Ovary (tissue), 9 donors: ENCODE measurements around the gene CNDP2. TPM values are rescaled to one million over a fixed set of nuclear protein-coding genes. Genes with fewer than 3 reads are reported as not detected.

Experiments
- DNase-seq, 5 donors: peaks; one replicate each; pipeline ENCODE4 v3.0.0-alpha.2; 2019 to 2020
- H3K27ac ChIP-seq, 2 donors: fragments of 200-600 bp; one replicate each; pipeline versions ENCODE4 v1.5.1 to v1.8.0; 2019 to 2022
- H3K27me3 ChIP-seq: fragments of 200-600 bp; one replicate; pipeline ENCODE4 v1.8.0; 2022
- H3K36me3 ChIP-seq: fragments of 200-600 bp; sonication (generic); one replicate; pipeline ENCODE4 v1.5.1; 2019
- H3K4me1 ChIP-seq: one replicate; pipeline ENCODE4 v1.8.1; 2013; ENCODE audit warnings: mild to moderate bottlenecking, moderate library complexity; ENCODE audit not compliant: insufficient read depth
- H3K4me3 ChIP-seq: fragments of 200-600 bp; sonication (generic); one replicate; pipeline ENCODE4 v1.5.1; 2017
- H3K9me3 ChIP-seq, 2 donors: fragments of 200-600 bp in 1 of 2; sonication (generic) in 1 of 2; one replicate each; pipeline versions ENCODE4 v1.5.1 to v1.8.1; 2013 to 2019; ENCODE audit warnings: mild to moderate bottlenecking in 1 of 2, moderate library complexity in 1 of 2
- EP300 ChIP-seq: sonication (generic); formaldehyde crosslinking; IDR thresholded peaks from one replicate; pipeline ENCODE4 v1.6.1; 2017; ENCODE audit warnings: antibody characterized with exemption
- POLR2A ChIP-seq: fragments of 450-650 bp; IDR thresholded peaks from one replicate; pipeline ENCODE4 v1.6.1; 2017; ENCODE audit warnings: antibody characterized with exemption, mild to moderate bottlenecking, moderate library complexity
- WGBS, 3 donors: extraction: QIAGEN DNeasy Blood & Tissue Kit in 1 of 3; methylation state at CpG; one replicate each; pipeline versions ENCODE4 v1.1.5 to v1.1.7; 2013 to 2017; 5-methylcytosine and 5-hydroxymethylcytosine counted together
- intact Hi-C, 4 donors: fragments of 100-400 bp; cut with DNase I; formaldehyde crosslinking; loops; one replicate each; pipeline versions ENCODE4 v1.11.0 to v1.15.1; 2022 to 2023
- polyA plus RNA-seq, 2 donors: library from polyadenylated mRNA; stranded (reverse); fragments of 200-250 nt in 1 of 2; fragments of 350-450 nt in 1 of 2; fragmentation: Illumina TruSeq in 1 of 2; extraction: RNeasy Lipid Tissue Mini Kit (QIAGEN cat#74804) in 1 of 2; gene quantifications; one replicate each; pipeline ENCODE4 v1.2.3, GENCODE V29; 2013 to 2014
- total RNA-seq, 7 donors: library from RNA; depleted of rRNA in 2 of 7; stranded (reverse); fragments of >200 nt in 2 of 7; fragmentation: NEBNext Ultra II Directional in 3 of 7; extraction: Animal tissue kit (Norgen Biotek cat#: 25700) in 3 of 7; gene quantifications; one replicate each; pipeline versions ENCODE4 v1.1.0 to v1.2.4, GENCODE V29; 2016 to 2023
- TF ChIP-seq, protein P1 (sequence below), 3 donors: fragments of 450-650 bp in 2 of 3; fragments of 200-600 bp in 1 of 3; IDR thresholded peaks; one replicate each; pipeline versions ENCODE4 v1.5.1 to v1.8.0; 2016 to 2022; ENCODE audit warnings: antibody characterized with exemption in 3 of 3, mild to moderate bottlenecking in 1 of 3
- donor health status: DM: no; HTN: no; CAD: no; lungs with moderate emphysema.
- donor health status: DM: no; HTN: no; CAD: no.
- donor health status: Bipolar disorder and iron deficiency.
- donor health status: DM: yes; HTN: yes; CAD: no.
- donor health status: DM: no; HTN: no; CAD: no.
- donor health status: DM: yes; HTN: yes; CAD: no.

The CNDP2 gene
- total and polyA plus RNA-seq, 9 donors, result 28.1 to 119 (median 91.7) TPM

DNA sequence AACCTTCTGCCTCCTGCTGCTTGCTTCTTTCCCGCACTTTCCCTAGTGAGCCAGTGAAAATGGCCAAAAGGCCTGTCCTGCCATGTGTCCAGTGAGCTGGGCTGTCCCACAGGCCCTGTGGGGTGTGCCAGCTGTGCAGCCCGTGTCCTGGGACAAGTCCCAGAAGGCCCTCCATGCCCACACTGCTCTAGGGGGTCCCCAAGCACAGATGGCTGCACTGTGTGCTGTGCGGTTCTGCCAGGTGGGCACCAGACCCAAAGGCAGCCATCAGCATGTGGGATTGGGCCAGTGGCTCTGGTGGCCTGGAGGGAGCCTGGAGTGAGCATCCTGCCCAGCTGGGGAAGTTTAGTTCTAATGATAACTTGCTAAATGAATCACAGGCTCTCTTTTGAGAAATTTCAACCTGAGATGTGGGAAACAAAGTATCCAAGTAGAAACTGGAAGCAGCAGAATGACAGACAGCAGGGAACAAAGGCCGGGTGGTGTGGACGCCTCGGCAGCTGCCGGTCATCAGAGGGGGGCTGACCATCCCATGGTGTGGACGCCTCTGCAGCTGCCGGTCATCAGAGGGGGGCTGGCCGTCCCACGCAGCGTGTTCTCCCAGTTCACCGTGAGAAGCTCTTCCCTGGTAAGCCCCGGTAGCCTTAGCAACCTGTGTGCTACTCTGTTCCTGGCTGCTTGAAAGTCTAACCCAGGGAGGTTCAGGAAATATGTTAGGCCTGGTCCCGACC is 9.9 kb upstream of the CNDP2 start:
- Histone ChIP-seq H3K36me3 (no peaks in the 10 kb centered on the region), H3K4me1 (no peaks in the 10 kb centered on the region), H3K27ac (no peak overlapping the region), H3K9me3 (no peaks in the 10 kb centered on the region), H3K4me3 (no peak overlapping the region), H3K27me3 (no peaks in the 10 kb centered on the region)
- intact Hi-C loops, result no loop called here
- TF ChIP-seq, protein P1, sequence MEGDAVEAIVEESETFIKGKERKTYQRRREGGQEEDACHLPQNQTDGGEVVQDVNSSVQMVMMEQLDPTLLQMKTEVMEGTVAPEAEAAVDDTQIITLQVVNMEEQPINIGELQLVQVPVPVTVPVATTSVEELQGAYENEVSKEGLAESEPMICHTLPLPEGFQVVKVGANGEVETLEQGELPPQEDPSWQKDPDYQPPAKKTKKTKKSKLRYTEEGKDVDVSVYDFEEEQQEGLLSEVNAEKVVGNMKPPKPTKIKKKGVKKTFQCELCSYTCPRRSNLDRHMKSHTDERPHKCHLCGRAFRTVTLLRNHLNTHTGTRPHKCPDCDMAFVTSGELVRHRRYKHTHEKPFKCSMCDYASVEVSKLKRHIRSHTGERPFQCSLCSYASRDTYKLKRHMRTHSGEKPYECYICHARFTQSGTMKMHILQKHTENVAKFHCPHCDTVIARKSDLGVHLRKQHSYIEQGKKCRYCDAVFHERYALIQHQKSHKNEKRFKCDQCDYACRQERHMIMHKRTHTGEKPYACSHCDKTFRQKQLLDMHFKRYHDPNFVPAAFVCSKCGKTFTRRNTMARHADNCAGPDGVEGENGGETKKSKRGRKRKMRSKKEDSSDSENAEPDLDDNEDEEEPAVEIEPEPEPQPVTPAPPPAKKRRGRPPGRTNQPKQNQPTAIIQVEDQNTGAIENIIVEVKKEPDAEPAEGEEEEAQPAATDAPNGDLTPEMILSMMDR (IDR thresholded peaks at IDR 0.05), result no peak
- TF ChIP-seq EP300 (no peak), POLR2A (no peak)
- DNase-seq, result no peak
- WGBS, 3 donors, result 67 to 74% (median 70%) methylated on average over 14 to 15 of the region's 15 CpGs

DNA sequence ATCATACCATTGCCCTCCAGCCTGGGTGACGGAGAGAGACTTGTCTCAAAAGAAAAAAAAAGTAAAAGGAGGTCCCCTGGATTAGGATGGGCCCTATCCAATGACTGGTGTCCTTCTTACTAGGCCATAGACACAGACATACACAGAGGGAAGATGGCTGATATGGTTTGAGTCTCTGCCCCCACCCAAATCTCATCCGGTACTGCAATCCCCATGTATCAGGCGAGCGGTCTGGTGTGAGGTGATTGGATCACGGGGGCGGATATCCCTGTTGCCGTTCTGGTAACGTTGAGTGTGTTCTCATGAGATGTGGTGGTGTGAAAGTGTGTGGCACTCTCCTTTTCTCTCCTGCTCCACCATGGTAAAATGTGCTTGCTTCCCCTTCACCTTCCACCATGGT is 7.8 kb upstream of the CNDP2 start:
- H3K9me3 ChIP-seq, result no peaks in the 10 kb centered on the region
- no peak for DNase-seq
- intact Hi-C loops, result no loop called here
- no peaks in the 10 kb centered on the region for H3K27me3 ChIP-seq
- no peak overlapping the region for H3K4me3 ChIP-seq
- H3K27ac ChIP-seq, result no peak overlapping the region
- 88 to 97% (median 93%) methylated on average over 8 of the region's 8 CpGs for WGBS, 3 donors
- H3K4me1 ChIP-seq, result no peaks in the 10 kb centered on the region
- TF ChIP-seq EP300, result no peak
- TF ChIP-seq, protein P1 (IDR thresholded peaks at IDR 0.05), result no peak
- TF ChIP-seq POLR2A, result no peak
- H3K36me3 ChIP-seq, result no peaks in the 10 kb centered on the region

DNA sequence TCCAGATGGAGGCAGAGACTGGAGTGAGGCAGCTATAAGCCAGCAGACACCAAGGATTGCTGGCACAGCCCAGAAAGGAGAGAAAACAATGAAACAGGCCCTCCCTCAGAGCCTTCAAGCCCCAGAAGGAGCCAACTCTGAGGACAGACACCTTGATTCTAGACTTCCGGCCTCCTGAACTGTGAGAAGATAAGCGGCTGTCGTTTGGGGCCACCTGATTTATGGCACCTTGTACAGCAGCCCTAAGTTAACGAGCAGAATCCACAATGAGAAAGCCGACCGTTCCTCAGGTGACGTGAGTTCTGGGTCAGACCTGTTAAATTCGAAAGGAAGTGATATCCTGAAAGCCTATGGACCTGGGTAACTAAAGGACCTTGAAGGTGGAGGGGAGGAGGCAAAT is 7.3 kb upstream of the CNDP2 start:
- Histone ChIP-seq H3K36me3 (no peaks in the 10 kb centered on the region), H3K4me1 (no peaks in the 10 kb centered on the region), H3K27ac (no peak overlapping the region), H3K9me3 (no peaks in the 10 kb centered on the region), H3K4me3 (no peak overlapping the region), H3K27me3 (no peaks in the 10 kb centered on the region)
- DNase-seq, result no peak
- TF ChIP-seq, protein P1 (IDR thresholded peaks at IDR 0.05), result no peak
- TF ChIP-seq POLR2A (no peak), EP300 (no peak)
- intact Hi-C loops, result no loop called here
- 80 to 87% (median 82%) methylated on average over 8 of the region's 8 CpGs for WGBS, 3 donors

DNA sequence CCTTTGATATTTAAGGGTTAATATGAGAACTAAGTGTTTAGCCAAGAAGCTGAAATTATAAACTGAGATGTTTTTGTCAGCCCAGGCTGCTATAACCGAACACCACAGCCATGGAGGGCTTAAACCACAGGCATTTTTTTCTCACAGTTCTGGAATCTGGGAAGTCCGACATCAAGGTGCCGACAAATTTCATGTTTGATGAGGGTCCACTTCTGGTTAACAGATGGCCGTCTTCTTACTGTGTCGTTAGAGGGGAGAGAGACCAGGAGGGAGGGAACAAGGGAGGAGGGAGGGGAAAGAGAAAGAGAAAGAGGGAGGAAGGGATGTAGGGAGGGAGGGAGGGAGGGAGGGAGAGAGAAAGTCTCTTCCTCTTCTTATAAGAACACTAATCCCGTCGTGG is 6.5 kb upstream of the CNDP2 start:
- TF ChIP-seq, protein P1 (IDR thresholded peaks at IDR 0.05), result no peak
- no peak for TF ChIP-seq EP300
- TF ChIP-seq POLR2A, result no peak

More for the DNA sequence above, 6.5 kb upstream of the CNDP2 start:
- H3K4me1 ChIP-seq, result no peaks in the 10 kb centered on the region
- no peak overlapping the region for H3K4me3 ChIP-seq
- intact Hi-C loops, result no loop called here
- H3K36me3 ChIP-seq, result no peaks in the 10 kb centered on the region
- H3K9me3 ChIP-seq, result no peaks in the 10 kb centered on the region
- DNase-seq, result no peak
- H3K27me3 ChIP-seq, result no peaks in the 10 kb centered on the region
- no peak overlapping the region for H3K27ac ChIP-seq
- 6 to 11% (median 8%) methylated on average over 7 of the region's 7 CpGs for WGBS, 3 donors
